Measurements from ENCODE around the gene FAM83E. TPM values are rescaled to one million over a fixed set of nuclear protein-coding genes. Genes with fewer than 3 reads are reported as not detected.

The FAM83E gene
- total RNA-seq, 4 donors from 2014 or later, result 0.32 to 0.69 (median 0.37) TPM

DNA sequence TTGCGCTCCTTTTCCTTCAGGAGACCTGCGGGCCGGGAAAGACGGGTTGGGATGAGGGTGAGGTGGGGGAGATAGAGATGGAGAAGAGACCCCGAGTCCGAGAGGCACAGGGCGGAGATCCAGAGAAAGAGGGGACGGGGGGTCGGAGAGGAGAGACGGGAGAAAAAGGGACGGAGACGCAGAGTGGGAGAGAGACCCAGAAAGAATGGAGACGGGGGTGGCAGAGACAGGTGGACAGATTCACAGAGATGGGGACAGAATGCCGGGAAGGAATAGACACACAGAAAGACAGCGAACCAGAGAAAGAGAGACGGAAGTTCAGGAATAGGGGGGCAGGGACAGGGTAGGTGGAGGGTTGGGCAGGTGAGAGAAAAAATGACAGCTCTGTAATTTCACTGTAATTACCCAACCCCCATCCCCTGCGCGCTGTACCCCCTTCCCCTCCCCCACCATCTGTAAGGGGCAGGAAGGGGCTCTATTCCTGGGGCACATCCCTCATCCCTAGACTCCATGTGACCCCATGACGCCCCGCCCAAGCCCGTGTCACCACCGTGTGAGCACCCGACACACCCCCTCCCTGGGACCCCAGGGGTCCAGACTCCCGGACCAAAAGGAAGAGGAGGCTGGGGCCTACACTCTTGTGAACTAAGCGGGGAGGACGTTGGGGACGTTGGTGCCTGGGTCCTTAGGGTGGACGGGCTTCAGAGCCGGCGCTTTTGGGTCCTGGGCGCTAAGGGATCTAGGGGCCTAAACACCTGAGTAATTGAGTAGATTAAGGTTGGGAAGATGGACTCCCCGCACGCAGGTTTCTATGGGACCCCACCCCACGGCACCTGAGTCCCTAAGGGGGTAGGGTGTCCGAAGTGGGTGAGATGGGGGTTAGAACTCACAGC, 21.3 kb upstream of the FAM83E start:
- H3K36me3 ChIP-seq, result peaks cover 0 to 15% (median 0%) of the 10 kb centered on the region in 4 donors
- whole genome bisulfite sequencing, result 1% methylated on average over 20 of the region's 35 CpGs
- no peaks in the 10 kb centered on the region for H3K9me3 ChIP-seq
- no peaks in the 10 kb centered on the region for H3K27me3 ChIP-seq
- peak overlapping the region; percentile 95 to 100 (median 96) for H3K27ac ChIP-seq (replicated peaks in 1 of 4)
- intact Hi-C loops (cut with DNase I), result no loop called here
- peaks cover 51 to 77% (median 70%) of the 10 kb centered on the region in 4 donors for H3K4me1 ChIP-seq
- no peak for TF ChIP-seq POLR2A (IDR thresholded peaks at IDR 0.05; ENCODE audit: low read depth)
- TF ChIP-seq, protein P1, sequence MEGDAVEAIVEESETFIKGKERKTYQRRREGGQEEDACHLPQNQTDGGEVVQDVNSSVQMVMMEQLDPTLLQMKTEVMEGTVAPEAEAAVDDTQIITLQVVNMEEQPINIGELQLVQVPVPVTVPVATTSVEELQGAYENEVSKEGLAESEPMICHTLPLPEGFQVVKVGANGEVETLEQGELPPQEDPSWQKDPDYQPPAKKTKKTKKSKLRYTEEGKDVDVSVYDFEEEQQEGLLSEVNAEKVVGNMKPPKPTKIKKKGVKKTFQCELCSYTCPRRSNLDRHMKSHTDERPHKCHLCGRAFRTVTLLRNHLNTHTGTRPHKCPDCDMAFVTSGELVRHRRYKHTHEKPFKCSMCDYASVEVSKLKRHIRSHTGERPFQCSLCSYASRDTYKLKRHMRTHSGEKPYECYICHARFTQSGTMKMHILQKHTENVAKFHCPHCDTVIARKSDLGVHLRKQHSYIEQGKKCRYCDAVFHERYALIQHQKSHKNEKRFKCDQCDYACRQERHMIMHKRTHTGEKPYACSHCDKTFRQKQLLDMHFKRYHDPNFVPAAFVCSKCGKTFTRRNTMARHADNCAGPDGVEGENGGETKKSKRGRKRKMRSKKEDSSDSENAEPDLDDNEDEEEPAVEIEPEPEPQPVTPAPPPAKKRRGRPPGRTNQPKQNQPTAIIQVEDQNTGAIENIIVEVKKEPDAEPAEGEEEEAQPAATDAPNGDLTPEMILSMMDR (IDR thresholded peaks at IDR 0.05), result no peak
- TF ChIP-seq EP300 (IDR thresholded peaks at IDR 0.05), result no peak
- TF ChIP-seq POLR2AphosphoS5 (IDR thresholded peaks at IDR 0.05), result no peak
- DNase-seq (ENCODE audit: extremely low spot score), result no peak
- H3K4me3 ChIP-seq, result peak overlapping the region; percentile 63 to 81 (median 78)

DNA sequence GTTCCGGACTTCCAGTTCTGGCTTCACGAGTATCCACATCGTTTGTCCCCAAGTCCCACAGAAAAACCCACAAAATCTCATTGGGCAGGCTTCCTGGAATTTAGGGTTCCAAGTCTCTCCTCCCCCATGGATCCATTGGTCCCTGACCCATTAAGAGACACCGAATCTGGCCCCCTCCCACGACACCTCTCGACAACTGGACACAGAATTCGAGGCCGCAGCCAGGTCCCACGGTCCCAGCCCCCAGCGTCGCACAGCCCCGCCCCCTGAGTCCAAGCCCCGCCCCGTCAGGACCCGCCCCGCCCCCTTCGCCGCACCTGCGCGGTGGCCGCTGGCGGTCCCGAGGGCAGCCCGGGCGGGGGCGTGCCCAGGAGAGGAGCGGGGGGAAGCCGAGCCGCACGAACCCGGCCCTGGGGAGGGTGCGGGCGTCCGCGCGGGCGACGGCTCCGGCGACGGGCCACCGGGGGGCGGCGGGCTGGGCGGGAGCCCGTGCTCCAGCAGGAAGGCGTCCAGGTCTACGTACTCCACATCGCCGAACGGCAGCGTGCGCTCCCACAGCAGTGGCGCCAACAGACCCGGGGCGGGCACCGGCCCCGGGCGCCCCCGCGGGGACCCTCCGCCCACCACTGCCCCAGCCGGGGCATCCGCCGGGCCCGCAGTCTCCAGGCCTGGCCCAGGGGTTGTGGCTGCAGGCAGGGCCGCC, 20.5 kb upstream of the FAM83E start:
- intact Hi-C loops (cut with DNase I), result no loop called here
- peak overlapping the region; percentile 95 to 100 (median 96) for H3K27ac ChIP-seq (replicated peaks in 1 of 4)
- WGBS, result 2% methylated on average over 8 of the region's 67 CpGs
- DNase-seq (ENCODE audit: extremely low spot score), result no peak
- H3K36me3 ChIP-seq, result peaks cover 0 to 19% (median 0%) of the 10 kb centered on the region in 4 donors
- no peaks in the 10 kb centered on the region for H3K27me3 ChIP-seq
- H3K4me3 ChIP-seq, result peak overlapping the region; percentile 63 to 81 (median 78)
- TF ChIP-seq, protein P1 (IDR thresholded peaks at IDR 0.05), result no peak
- TF ChIP-seq EP300 (IDR thresholded peaks at IDR 0.05), result no peak
- no peak for TF ChIP-seq POLR2A (IDR thresholded peaks at IDR 0.05; ENCODE audit: low read depth)
- peak; percentile 68 to 90 for TF ChIP-seq POLR2AphosphoS5 (IDR thresholded peaks at IDR 0.05)
- peaks cover 59 to 85% (median 78%) of the 10 kb centered on the region in 4 donors for H3K4me1 ChIP-seq
- no peaks in the 10 kb centered on the region for H3K9me3 ChIP-seq

GRCh38 chr19:48634424-48635262, 19.8 kb upstream of the FAM83E start:
- peak overlapping the region; percentile 63 to 81 (median 78) for H3K4me3 ChIP-seq
- 6% methylated on average over 23 of the region's 37 CpGs for WGBS
- H3K27ac ChIP-seq (replicated peaks in 1 of 4), result peak overlapping the region; percentile 95 to 100 (median 96)
- TF ChIP-seq EP300 (IDR thresholded peaks at IDR 0.05) (no peak), POLR2A (IDR thresholded peaks at IDR 0.05; ENCODE audit: low read depth) (peak; percentile 27), POLR2AphosphoS5 (IDR thresholded peaks at IDR 0.05) (peak; percentile 85 to 99)
- TF ChIP-seq, protein P1 (IDR thresholded peaks at IDR 0.05), result peak in 1 of 3 experiments; percentile 33
- peaks cover 67 to 88% (median 86%) of the 10 kb centered on the region in 4 donors for H3K4me1 ChIP-seq
- DNase-seq (ENCODE audit: extremely low spot score), result peak; percentile 98
- intact Hi-C loops (cut with DNase I), result no loop called here
- no peaks in the 10 kb centered on the region for H3K9me3 ChIP-seq
- H3K27me3 ChIP-seq, result no peaks in the 10 kb centered on the region
- peaks cover 0 to 25% (median 0%) of the 10 kb centered on the region in 4 donors for H3K36me3 ChIP-seq

GRCh38 chr19:48634036-48634342, 19.1 kb upstream of the FAM83E start:
- H3K4me1 ChIP-seq, result peaks cover 69 to 92% (median 89%) of the 10 kb centered on the region in 4 donors
- H3K27me3 ChIP-seq, result no peaks in the 10 kb centered on the region
- WGBS, result 36% methylated on average over 7 of the region's 7 CpGs
- H3K4me3 ChIP-seq, result peak overlapping the region; percentile 63 to 81 (median 78)
- peak overlapping the region; percentile 95 to 100 (median 96) for H3K27ac ChIP-seq (replicated peaks in 1 of 4)
- H3K36me3 ChIP-seq, result peaks cover 0 to 31% (median 0%) of the 10 kb centered on the region in 4 donors
- no peak for DNase-seq (ENCODE audit: extremely low spot score)
- TF ChIP-seq, protein P1 (IDR thresholded peaks at IDR 0.05), result no peak
- no peak for TF ChIP-seq POLR2AphosphoS5 (IDR thresholded peaks at IDR 0.05)
- no peak for TF ChIP-seq POLR2A (IDR thresholded peaks at IDR 0.05; ENCODE audit: low read depth)
- TF ChIP-seq EP300 (IDR thresholded peaks at IDR 0.05), result no peak
- intact Hi-C loops (cut with DNase I), result no loop called here
- H3K9me3 ChIP-seq, result no peaks in the 10 kb centered on the region
